GM18868 (cell line): Measurements from ENCODE around the gene SGIP1.

Source experiments
- ATAC-seq: cut with Tn5 transposase; IDR thresholded peaks from one replicate; pipeline ENCODE4 v1.9.1; 2021; ENCODE audit warnings: mild to moderate bottlenecking, moderate library complexity; ENCODE audit not compliant: unreplicated experiment

The SGIP1 gene

GRCh38 chr1:66671455-66671854, 137.5 kb downstream of the SGIP1 start:
- no peak for ATAC-seq

- ATAC-seq = no peak
Observed at GRCh38 chr1:66676613-66677298, 142.8 kb downstream of the SGIP1 start.

- no peak for ATAC-seq
Observed at GRCh38 chr1:66678146-66678545, 144.2 kb downstream of the SGIP1 start.

GRCh38 chr1:66679140-66679539, 145.2 kb downstream of the SGIP1 start:
- ATAC-seq = no peak

- no peak for ATAC-seq
Observed at GRCh38 chr1:66681686-66682085, 147.7 kb downstream of the SGIP1 start.

- ATAC-seq = no peak
Observed at GRCh38 chr1:66682106-66682505, 148.2 kb downstream of the SGIP1 start.

GRCh38 chr1:66684353-66684752, 150.4 kb downstream of the SGIP1 start:
- no peak for ATAC-seq

- ATAC-seq = no peak
Observed at GRCh38 chr1:66685265-66685664, 151.3 kb downstream of the SGIP1 start.

GRCh38 chr1:66685670-66686069, 151.7 kb downstream of the SGIP1 start:
- ATAC-seq = no peak

GRCh38 chr1:66686406-66686805, 152.5 kb downstream of the SGIP1 start:
- no peak for ATAC-seq

GRCh38 chr1:66687358-66687757, 153.4 kb downstream of the SGIP1 start:
- ATAC-seq = no peak

- ATAC-seq = no peak
Observed at GRCh38 chr1:66690666-66691381, 156.9 kb downstream of the SGIP1 start.

- ATAC-seq = no peak
Observed at GRCh38 chr1:66692681-66693080, 158.7 kb downstream of the SGIP1 start.

- ATAC-seq = no peak
Observed at GRCh38 chr1:66693856-66694255, 159.9 kb downstream of the SGIP1 start.

- ATAC-seq = no peak
Observed at GRCh38 chr1:66695116-66695515, 161.2 kb downstream of the SGIP1 start.

- ATAC-seq = no peak
Observed at GRCh38 chr1:66696771-66697170, 162.8 kb downstream of the SGIP1 start.

GRCh38 chr1:66699213-66699612, 165.3 kb downstream of the SGIP1 start:
- no peak for ATAC-seq

- no peak for ATAC-seq
Observed at GRCh38 chr1:66704177-66704875, 170.4 kb downstream of the SGIP1 start.

- no peak for ATAC-seq
Observed at GRCh38 chr1:66705110-66705509, 171.2 kb downstream of the SGIP1 start.

GRCh38 chr1:66711420-66711819, 177.5 kb downstream of the SGIP1 start:
- ATAC-seq = no peak

GRCh38 chr1:66712839-66713238, 178.9 kb downstream of the SGIP1 start:
- ATAC-seq = no peak

- ATAC-seq = no peak
Observed at GRCh38 chr1:66723985-66724384, 190.0 kb downstream of the SGIP1 start.
